Erythroblast (primary cell): ENCODE data around the gene SYMPK.

Experiments used
- DNase-seq, 2 experiments: peaks; one replicate each; lab custom pipeline; 2025; lab: John Stamatoyannopoulos, UW
- GATA1 ChIP-seq: IDR thresholded peaks from 2 replicates; pipeline ENCODE4 v1.6.1; 2011; ENCODE audit warnings: low read depth, mild to moderate bottlenecking, control low read depth, low read length, moderate library complexity
- POLR2A ChIP-seq: IDR thresholded peaks from 2 replicates; pipeline ENCODE4 v1.6.1; 2011; ENCODE audit warnings: mild to moderate bottlenecking, low read length

Gene SYMPK

GRCh38 chr19:45866400-45867176 lies 3.6 kb upstream of the SYMPK start:
- no peak for DNase-seq
- no peak for TF ChIP-seq GATA1
- TF ChIP-seq POLR2A, result no peak

GRCh38 chr19:45865269-45865948 lies 2.5 kb upstream of the SYMPK start:
- no peak for TF ChIP-seq POLR2A
- TF ChIP-seq GATA1, result no peak
- DNase-seq, result no peak

GRCh38 chr19:45864629-45865082 lies 1.7 kb upstream of the SYMPK start:
- no peak for TF ChIP-seq POLR2A
- TF ChIP-seq GATA1, result no peak
- DNase-seq, result no peak

- DNase-seq, result peak; percentile 70 to 73
- no peak for TF ChIP-seq POLR2A
- no peak for TF ChIP-seq GATA1
Observed at GRCh38 chr19:45863840-45864628, 1.1 kb upstream of the SYMPK start, which contains the start of gene FOXA3. Gene FOXA3 (plus strand): TSS chr19:45864326. CDS start chr19:45864457, 131 bp downstream.

GRCh38 chr19:45863335-45863839 lies 440 bp upstream of the SYMPK start:
- no peak for DNase-seq
- TF ChIP-seq POLR2A, result no peak
- no peak for TF ChIP-seq GATA1

GRCh38 chr19:45862271-45862563 lies 730 bp downstream of the SYMPK start:
- no peak for DNase-seq
- TF ChIP-seq GATA1 (no peak), POLR2A (no peak)

- TF ChIP-seq POLR2A, result no peak
- no peak for TF ChIP-seq GATA1
- no peak for DNase-seq
Observed at GRCh38 chr19:45860359-45861259, 2.3 kb downstream of the SYMPK start.

GRCh38 chr19:45854167-45854778 lies 8.7 kb downstream of the SYMPK start:
- DNase-seq, result no peak
- TF ChIP-seq POLR2A, result no peak
- no peak for TF ChIP-seq GATA1

GRCh38 chr19:45852983-45853382 lies 10.0 kb downstream of the SYMPK start:
- DNase-seq, result no peak
- TF ChIP-seq POLR2A (no peak), GATA1 (no peak)

GRCh38 chr19:45852145-45852750 lies 10.7 kb downstream of the SYMPK start:
- DNase-seq, result no peak
- TF ChIP-seq GATA1 (no peak), POLR2A (no peak)

- TF ChIP-seq GATA1, result no peak
- TF ChIP-seq POLR2A, result no peak
- no peak for DNase-seq
Observed at GRCh38 chr19:45848922-45849321, 14.0 kb downstream of the SYMPK start.

- DNase-seq, result no peak
- no peak for TF ChIP-seq GATA1
- TF ChIP-seq POLR2A, result no peak
Observed at GRCh38 chr19:45847663-45848062, 15.3 kb downstream of the SYMPK start.

- no peak for TF ChIP-seq POLR2A
- no peak for DNase-seq
Observed at GRCh38 chr19:45842198-45842597, 20.7 kb downstream of the SYMPK start.
